ENCODE data around the gene KRTAP5-6. TPM values are rescaled to one million over a fixed set of nuclear protein-coding genes. Genes with fewer than 3 reads are reported as not detected.

Gene KRTAP5-6
- total and polyA plus RNA-seq, 8 donors = not detected

GRCh38 chr11:1690167-1691025 is 6.6 kb upstream of the KRTAP5-6 start:
- TF ChIP-seq CTCF (IDR thresholded peaks at IDR 0.05) (no peak), POLR2AphosphoS5 (IDR thresholded peaks at IDR 0.05) (no peak), EP300 (IDR thresholded peaks at IDR 0.05) (no peak), POLR2A (IDR thresholded peaks at IDR 0.05) (no peak)
- H3K27me3 ChIP-seq = peaks cover 0 to 48% (median 5%) of the 10 kb centered on the region in 3 donors
- WGBS, 5 donors = 64 to 71% (median 68%) methylated on average over 19 to 22 of the region's 22 CpGs
- no peak overlapping the region for H3K4me3 ChIP-seq
- peaks cover 13 to 18% (median 15%) of the 10 kb centered on the region in 4 donors for H3K4me1 ChIP-seq
- no peak for DNase-seq
- H3K27ac ChIP-seq = no peak overlapping the region
- no peaks in the 10 kb centered on the region for H3K9me3 ChIP-seq
- intact Hi-C loops (cut with DNase I; ENCODE audit: low total_unique reads) = no loop called here
- no peaks in the 10 kb centered on the region for H3K36me3 ChIP-seq

- Histone ChIP-seq H3K9me3 (no peaks in the 10 kb centered on the region), H3K4me1 (peaks cover 13 to 18% (median 15%) of the 10 kb centered on the region in 4 donors), H3K27ac (no peak overlapping the region), H3K27me3 (peaks cover 0 to 44% (median 5%) of the 10 kb centered on the region in 3 donors), H3K36me3 (no peaks in the 10 kb centered on the region), H3K4me3 (no peak overlapping the region)
- TF ChIP-seq POLR2A (IDR thresholded peaks at IDR 0.05) (no peak), EP300 (IDR thresholded peaks at IDR 0.05) (no peak), POLR2AphosphoS5 (IDR thresholded peaks at IDR 0.05) (no peak), CTCF (IDR thresholded peaks at IDR 0.05) (no peak)
- WGBS, 5 donors = 48 to 72% (median 55%) methylated on average over 15 to 16 of the region's 16 CpGs
- peak in 1 of 2 donors; percentile 13 for DNase-seq
- intact Hi-C loops (cut with DNase I; ENCODE audit: low total_unique reads) = no loop called here
These were observed 5.7 kb upstream of the KRTAP5-6 start for GRCh38 chr11:1691026-1691877.

- H3K4me1 ChIP-seq = peaks cover 13 to 18% (median 15%) of the 10 kb centered on the region in 4 donors
These were observed 4.9 kb upstream of the KRTAP5-6 start for GRCh38 chr11:1691878-1692707.

More at GRCh38 chr11:1691878-1692707, 4.9 kb upstream of the KRTAP5-6 start:
- Histone ChIP-seq H3K9me3 (no peaks in the 10 kb centered on the region), H3K27me3 (peaks cover 0 to 44% (median 5%) of the 10 kb centered on the region in 3 donors), H3K36me3 (no peaks in the 10 kb centered on the region), H3K27ac (no peak overlapping the region), H3K4me3 (no peak overlapping the region)
- TF ChIP-seq CTCF (IDR thresholded peaks at IDR 0.05) = no peak
- no peak for TF ChIP-seq POLR2A (IDR thresholded peaks at IDR 0.05)
- TF ChIP-seq POLR2AphosphoS5 (IDR thresholded peaks at IDR 0.05) = no peak
- TF ChIP-seq EP300 (IDR thresholded peaks at IDR 0.05) = no peak
- intact Hi-C loops (cut with DNase I; ENCODE audit: low total_unique reads) = loop anchor here (2.0 kb wide), 1 partner anchor 141 kb away; no protein-coding TSS in a partner anchor
- WGBS, 5 donors = 77 to 85% (median 83%) methylated on average over 10 to 16 of the region's 16 CpGs
- DNase-seq = peak in 1 of 2 donors; percentile 9

All from stomach (tissue), 9 donors.